DMS53 treated with DMSO at 0.1 percent for 48 hours (cell line): ENCODE data around the gene YTHDC1.
"Not testable (repeated sequence)": the region's sequence is repeated elsewhere in the genome, so short reads cannot be mapped to it uniquely, and the experiment has no call there.

Source experiments
- DNase-seq: peaks from one replicate; lab custom pipeline; 2025; ENCODE audit not compliant: unreplicated experiment; lab: John Stamatoyannopoulos, UW

Gene YTHDC1

GRCh38 chr4:68349649-68350360, at the start of gene YTHDC1:
TSS of gene YTHDC1 (minus strand) at chr4:68350090. CDS start at chr4:68349753, 337 bp downstream.
- DNase-seq = peak; percentile 92

DNA sequence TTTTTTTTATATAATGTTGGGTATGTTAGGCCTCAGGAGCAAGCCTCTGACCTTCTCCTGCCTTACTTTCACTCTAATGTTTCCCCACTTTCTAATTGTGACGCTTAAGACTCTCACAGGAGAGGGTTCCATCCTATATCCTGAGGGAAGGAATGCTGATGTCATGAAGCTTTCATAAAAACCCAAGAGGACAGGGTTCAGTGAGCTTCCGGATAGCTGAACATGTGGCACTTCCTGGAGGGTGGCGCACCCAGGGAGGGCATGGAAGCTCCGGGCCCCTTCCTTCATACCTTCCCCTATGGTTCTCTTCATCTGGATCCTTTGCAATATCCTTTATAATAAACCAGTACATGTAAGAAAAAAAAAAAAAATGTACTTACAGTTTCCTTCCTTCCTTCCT, 49.4 kb upstream of the YTHDC1 start:
- no peak for DNase-seq

- DNase-seq = no peak
These were observed 46.9 kb upstream of the YTHDC1 start for GRCh38 chr4:68396756-68397155.

GRCh38 chr4:68391436-68391835, 41.5 kb upstream of the YTHDC1 start:
- no peak for DNase-seq

DNA sequence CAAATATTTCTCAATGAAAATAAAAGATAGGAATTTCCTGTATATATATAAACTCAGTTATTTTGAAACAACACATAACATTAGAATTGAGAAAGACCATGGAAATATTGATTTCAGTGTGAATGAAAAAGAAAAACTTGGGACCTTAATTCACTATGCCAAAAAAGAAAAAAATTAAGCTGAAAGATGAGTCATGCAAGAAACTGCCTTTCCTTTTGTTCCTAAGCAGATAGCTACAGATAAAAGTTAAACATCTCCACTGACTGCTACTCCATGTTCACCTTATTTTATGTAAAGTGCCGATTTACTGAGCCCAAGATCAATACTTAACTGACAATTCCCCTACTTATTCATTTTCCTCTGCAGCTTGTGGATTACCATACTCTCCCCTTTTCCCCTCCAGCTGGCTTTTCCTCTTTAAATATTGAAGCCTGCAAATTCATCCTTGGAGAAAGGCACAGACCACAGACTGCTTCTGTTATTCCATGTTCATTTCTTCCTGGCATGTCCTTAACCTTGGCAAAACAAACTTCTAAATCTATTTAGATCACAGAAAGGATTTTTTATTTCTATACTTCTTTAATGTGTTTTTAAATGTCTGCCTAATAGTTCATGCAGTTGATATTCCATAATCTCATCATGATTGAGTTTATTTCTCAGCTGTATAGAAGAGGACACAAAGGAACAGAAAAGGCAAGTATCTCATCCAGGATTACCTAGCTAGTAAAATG, 40.5 kb upstream of the YTHDC1 start:
- DNase-seq = no peak

- not testable (repeated sequence) for DNase-seq
These were observed 39.6 kb upstream of the YTHDC1 start for GRCh38 chr4:68389386-68389913.

DNA sequence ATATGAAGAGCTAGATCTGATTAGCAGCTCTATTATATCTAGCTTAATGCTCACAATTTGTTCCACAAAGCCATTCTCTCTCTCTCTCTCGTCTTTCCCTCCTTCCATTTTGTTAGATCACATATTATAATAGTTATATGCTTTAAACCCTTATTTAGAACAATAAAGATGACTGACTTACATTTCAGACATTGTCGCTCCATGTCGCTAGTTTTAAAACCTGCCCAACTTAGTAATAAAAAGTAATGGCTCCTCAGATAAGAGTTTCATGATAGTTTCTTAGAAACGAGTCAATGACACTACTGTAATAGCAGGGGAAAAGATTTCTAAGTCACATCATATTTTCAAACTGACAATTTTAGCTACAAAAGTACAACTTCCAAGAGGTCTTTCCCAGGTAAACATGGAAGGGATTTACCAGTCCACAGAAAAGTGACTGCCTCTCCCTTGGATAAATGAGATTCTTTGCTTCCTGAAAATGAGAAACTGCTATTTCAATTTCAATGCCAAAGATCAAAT, 38.5 kb upstream of the YTHDC1 start:
- no peak for DNase-seq

DNA sequence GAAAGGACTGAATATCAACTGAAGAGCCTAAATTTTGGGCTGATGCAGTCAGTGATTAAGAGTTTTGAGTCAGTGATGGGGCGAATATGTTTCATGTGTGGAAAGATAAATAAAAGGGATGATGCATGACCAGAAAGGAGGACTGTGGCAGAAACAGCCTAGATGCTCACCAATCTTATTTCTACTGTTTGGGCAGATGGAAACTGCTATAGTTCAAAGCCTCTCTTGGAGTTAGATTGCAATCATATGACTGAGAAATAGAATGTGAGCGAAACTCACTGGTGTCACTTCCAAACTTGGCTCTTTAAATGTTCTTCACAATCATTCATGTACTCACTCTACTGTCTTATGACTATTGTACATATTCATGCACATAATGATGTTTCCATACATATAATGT, 35.4 kb upstream of the YTHDC1 start:
- DNase-seq = no peak

GRCh38 chr4:68383115-68383514, 33.2 kb upstream of the YTHDC1 start:
- DNase-seq = no peak

GRCh38 chr4:68378226-68378625, 28.3 kb upstream of the YTHDC1 start:
- DNase-seq = no peak

- DNase-seq = peak; percentile 35
These were observed 26.0 kb upstream of the YTHDC1 start for GRCh38 chr4:68375667-68376559.

GRCh38 chr4:68373513-68373912, 23.6 kb upstream of the YTHDC1 start:
- no peak for DNase-seq

DNA sequence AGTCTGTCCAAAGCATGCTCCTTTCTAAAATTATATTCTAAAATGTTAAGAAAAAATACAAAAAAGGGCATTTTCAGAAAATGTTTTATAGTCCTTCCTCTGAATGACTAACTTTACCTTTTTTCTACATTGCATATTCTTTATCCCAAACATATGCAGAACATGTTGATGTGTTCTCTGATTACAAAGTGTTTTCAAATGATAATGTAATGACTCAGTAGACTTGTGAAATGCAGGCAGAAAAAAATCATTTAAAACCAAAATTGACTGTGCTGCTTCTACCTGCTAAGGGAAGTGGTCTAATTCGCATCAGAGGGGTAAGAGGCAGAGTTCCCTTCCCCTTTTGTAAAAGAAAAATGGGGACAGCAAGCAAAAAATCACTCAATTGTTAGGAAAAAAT, 22.7 kb upstream of the YTHDC1 start:
- DNase-seq = no peak

- DNase-seq = no peak
These were observed 19.4 kb upstream of the YTHDC1 start for GRCh38 chr4:68369142-68369805.

GRCh38 chr4:68368691-68369131, 18.8 kb upstream of the YTHDC1 start:
- no peak for DNase-seq

GRCh38 chr4:68367835-68368234, 17.9 kb upstream of the YTHDC1 start:
- DNase-seq = no peak

GRCh38 chr4:68366600-68366999, 16.7 kb upstream of the YTHDC1 start:
- DNase-seq = no peak

- DNase-seq = no peak
These were observed 15.2 kb upstream of the YTHDC1 start for GRCh38 chr4:68365068-68365467.

DNA sequence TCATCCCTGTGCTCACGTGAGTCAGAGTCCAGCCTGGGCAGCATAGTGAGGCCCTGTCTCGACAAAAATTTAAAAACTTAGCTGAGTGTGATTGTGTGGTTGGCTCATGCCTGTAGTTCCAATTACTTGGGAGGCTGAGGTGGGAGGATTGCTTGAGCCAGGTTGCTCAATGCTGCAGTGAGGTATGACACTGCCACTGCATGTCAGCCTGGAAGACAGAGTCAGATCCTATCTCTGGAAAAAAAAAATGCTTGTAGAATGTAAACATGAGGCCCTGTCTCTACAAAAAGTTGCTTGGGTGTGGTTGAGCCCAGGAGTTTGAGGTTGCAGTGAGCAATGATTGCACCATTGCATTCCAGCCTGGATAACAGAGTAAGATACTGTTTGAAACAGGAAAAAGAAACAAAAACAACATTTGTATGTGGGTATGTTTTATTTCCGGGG, 11.3 kb upstream of the YTHDC1 start:
- no peak for DNase-seq

DNA sequence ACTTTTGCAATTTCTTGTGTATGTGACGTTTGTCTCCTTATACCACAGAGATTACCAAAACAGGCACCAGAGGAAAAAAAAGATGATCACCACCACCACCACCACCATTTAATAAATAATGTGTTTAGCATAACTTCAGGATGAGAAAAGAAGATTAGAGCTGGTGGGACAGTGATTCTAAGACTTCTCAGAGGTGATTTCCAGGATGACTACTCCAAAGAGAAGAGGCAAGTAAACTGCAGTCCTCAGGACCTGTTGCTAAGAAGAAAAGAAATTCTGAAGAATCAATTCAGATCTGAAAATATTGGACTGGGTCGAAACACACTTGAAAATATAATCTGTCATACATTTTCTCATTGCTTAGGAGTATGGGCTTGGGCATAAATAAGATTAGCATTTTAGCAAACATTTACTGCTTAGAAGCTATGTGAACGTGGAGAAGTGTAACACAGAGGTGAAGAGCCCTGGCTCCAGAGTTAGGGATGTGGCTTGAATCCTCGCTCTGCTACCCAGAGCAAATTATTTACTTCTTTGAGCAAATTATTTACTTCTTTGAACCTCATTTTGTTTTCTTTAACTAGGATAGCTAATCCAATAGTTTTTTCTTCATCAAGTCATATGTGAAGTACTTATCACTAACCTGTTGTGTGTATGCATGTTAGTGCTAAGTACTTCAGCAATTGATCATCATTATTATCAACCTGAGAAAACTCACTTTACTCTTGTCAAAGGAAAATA, 10.5 kb upstream of the YTHDC1 start:
- no peak for DNase-seq
